Measurements from ENCODE around the gene ARFGAP1. TPM values are rescaled to one million over a fixed set of nuclear protein-coding genes. Genes with fewer than 3 reads are reported as not detected.

ARFGAP1 gene
- total and polyA plus RNA-seq, 3 experiments from 2014 or later: 22.7 to 77.5 (median 71.0) TPM

DNA sequence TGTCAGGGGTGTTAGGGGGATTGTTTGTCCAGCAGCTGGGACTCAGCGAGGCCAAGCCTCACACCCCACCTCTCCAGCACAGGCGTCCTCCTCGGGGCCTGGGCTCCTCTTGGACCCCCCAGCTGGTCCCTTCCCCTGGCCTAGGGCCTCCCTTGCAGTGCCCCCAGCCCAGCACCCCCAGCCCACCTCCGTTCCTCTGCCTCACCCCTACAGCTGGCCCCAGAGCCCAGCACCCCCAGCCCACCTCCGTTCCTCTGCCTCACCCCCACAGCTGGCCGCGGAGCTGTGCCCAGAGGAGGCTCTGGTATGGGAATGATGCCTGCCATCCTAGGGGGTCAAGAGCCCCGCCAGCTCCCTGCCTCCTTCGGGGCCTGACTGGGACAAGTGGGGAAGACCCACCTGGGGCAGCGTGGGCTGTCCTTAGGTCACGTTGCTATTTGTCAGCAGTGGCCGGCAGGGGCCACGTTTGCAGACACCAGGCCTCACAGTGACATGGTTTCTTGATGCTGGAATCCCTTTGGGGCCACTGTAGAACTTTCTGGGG lies 12.4 kb downstream of the ARFGAP1 start:
- H3K36me3 ChIP-seq (ENCODE audit: insufficient read depth, low read length): peaks cover 5% of the 10 kb centered on the region
- H3K4me3 Mint-ChIP-seq: peak overlapping the region in 4 of 7 donors; percentile 65 to 83 (median 78)
- CTCF ChIA-PET: interaction anchor here (2.1 kb wide), 1 partner anchor 13 kb away, joined by 6 read pairs; no protein-coding TSS in a partner anchor
- no peaks in the 10 kb centered on the region for H3K9me3 ChIP-seq (ENCODE audit: low read length)
- peaks cover 0 to 67% (median 2%) of the 10 kb centered on the region in 3 donors for H3K36me3 Mint-ChIP-seq
- peak overlapping the region in 1 of 8 donors; percentile 19 for H3K27ac Mint-ChIP-seq
- H3K27ac ChIP-seq (ENCODE audit: low read depth, low read length): no peak overlapping the region
- peaks cover 4 to 7% (median 7%) of the 10 kb centered on the region in 3 donors for H3K4me1 Mint-ChIP-seq
- no peak for DNase-seq
- POLR2A ChIA-PET: no interaction called here
- H3K27me3 ChIP-seq (ENCODE audit: insufficient read depth, low read length, poor library complexity, severe bottlenecking): no peaks in the 10 kb centered on the region
- H3K9me3 Mint-ChIP-seq: no peaks in the 10 kb centered on the region
- no peaks in the 10 kb centered on the region for H3K4me1 ChIP-seq (ENCODE audit: insufficient read depth, low read length)
- H3K27me3 Mint-ChIP-seq: no peaks in the 10 kb centered on the region
- no peak overlapping the region for H3K4me3 ChIP-seq (ENCODE audit: low read length)

GRCh38 chr20:63285636-63286615 lies 13.3 kb downstream of the ARFGAP1 start:
- Mint-ChIP-seq H3K4me3 (peak overlapping the region in 2 of 7 donors; percentile 26 to 32), H3K36me3 (peaks cover 0 to 58% (median 0%) of the 10 kb centered on the region in 3 donors), H3K27me3 (no peaks in the 10 kb centered on the region), H3K4me1 (peaks cover 4 to 7% (median 7%) of the 10 kb centered on the region in 3 donors), H3K27ac (peak overlapping the region in 1 of 8 donors; percentile 77), H3K9me3 (no peaks in the 10 kb centered on the region)
- Histone ChIP-seq H3K4me1 (ENCODE audit: insufficient read depth, low read length) (no peaks in the 10 kb centered on the region), H3K27ac (ENCODE audit: low read depth, low read length) (no peak overlapping the region), H3K9me3 (ENCODE audit: low read length) (no peaks in the 10 kb centered on the region), H3K4me3 (ENCODE audit: low read length) (no peak overlapping the region), H3K36me3 (ENCODE audit: insufficient read depth, low read length) (no peaks in the 10 kb centered on the region), H3K27me3 (ENCODE audit: insufficient read depth, low read length, poor library complexity, severe bottlenecking) (no peaks in the 10 kb centered on the region)
- ChIA-PET POLR2A (no interaction called here), CTCF (interaction anchor here (1.2 to 2.1 kb wide), 4 partner anchors 12 to 63 kb away, joined by 3 to 6 read pairs (median 4); partner anchors contain the start of gene ARFGAP1)
- no peak for DNase-seq

GRCh38 chr20:63286781-63287696 lies 14.4 kb downstream of the ARFGAP1 start:
- H3K36me3 ChIP-seq (ENCODE audit: insufficient read depth, low read length): no peaks in the 10 kb centered on the region
- H3K4me3 ChIP-seq (ENCODE audit: low read length): no peak overlapping the region
- no peaks in the 10 kb centered on the region for H3K9me3 ChIP-seq (ENCODE audit: low read length)
- no peak overlapping the region for H3K27ac Mint-ChIP-seq
- no peak overlapping the region for H3K27ac ChIP-seq (ENCODE audit: low read depth, low read length)
- H3K4me1 Mint-ChIP-seq: peaks cover 4 to 7% (median 7%) of the 10 kb centered on the region in 3 donors
- no peaks in the 10 kb centered on the region for H3K27me3 ChIP-seq (ENCODE audit: insufficient read depth, low read length, poor library complexity, severe bottlenecking)
- CTCF ChIA-PET: interaction anchor here (1.2 to 2.1 kb wide), 4 partner anchors 11 to 64 kb away, joined by 3 to 6 read pairs (median 4); partner anchors contain the start of gene ARFGAP1
- H3K27me3 Mint-ChIP-seq: no peaks in the 10 kb centered on the region
- peaks cover 0 to 53% (median 0%) of the 10 kb centered on the region in 3 donors for H3K36me3 Mint-ChIP-seq
- DNase-seq: no peak
- no peaks in the 10 kb centered on the region for H3K9me3 Mint-ChIP-seq
- no peaks in the 10 kb centered on the region for H3K4me1 ChIP-seq (ENCODE audit: insufficient read depth, low read length)
- POLR2A ChIA-PET: no interaction called here
- H3K4me3 Mint-ChIP-seq: no peak overlapping the region

- ChIA-PET CTCF (interaction anchor here (1.0 to 1.5 kb wide), 3 partner anchors 15 to 65 kb away, joined by 3 to 4 read pairs (median 3); partner anchors contain the start of gene ARFGAP1), POLR2A (interaction anchor here (1.0 kb wide), 1 partner anchor 15 kb away, joined by 3 read pairs; the partner anchor contains the start of gene ARFGAP1)
- H3K36me3 Mint-ChIP-seq: peaks cover 0 to 47% (median 0%) of the 10 kb centered on the region in 3 donors
Measured at GRCh38 chr20:63287697-63288580, 15.3 kb downstream of the ARFGAP1 start.

DNA sequence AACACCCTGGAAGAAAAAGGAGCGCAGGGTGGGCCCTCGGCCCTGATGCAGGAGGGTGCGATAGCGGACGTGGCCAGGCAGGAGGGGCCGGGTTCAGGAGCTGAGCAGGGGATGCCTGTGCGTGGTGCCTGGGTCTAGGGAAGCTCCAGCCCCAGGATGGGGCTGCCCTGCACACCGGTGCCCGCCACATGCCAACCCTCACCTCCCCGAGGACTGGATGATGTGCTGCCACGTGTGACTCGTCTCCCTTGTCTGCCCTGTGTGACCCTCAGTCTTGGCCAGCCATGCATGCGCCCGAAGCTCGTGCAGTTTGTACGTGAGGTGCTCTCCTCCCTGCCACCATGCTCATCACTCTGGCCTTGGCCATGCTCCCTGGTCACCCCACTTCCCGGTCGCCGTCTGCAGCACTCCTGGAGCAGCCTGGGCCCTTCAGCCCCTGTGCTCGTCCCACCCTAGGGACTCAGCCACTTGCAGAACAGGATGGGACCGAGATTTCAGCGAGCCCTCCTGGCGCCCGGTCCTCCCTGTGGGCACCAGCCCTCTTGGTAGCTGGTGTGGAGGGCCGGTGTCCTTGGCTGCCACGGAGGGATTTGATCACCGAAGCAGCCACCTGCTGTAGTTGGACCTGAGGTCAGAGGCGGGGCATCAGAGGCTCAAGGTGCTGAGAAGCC lies 16.1 kb downstream of the ARFGAP1 start:
- ChIA-PET CTCF (interaction anchor here (1.0 kb wide), 1 partner anchor 64 kb away, joined by 3 read pairs; no protein-coding TSS in a partner anchor), POLR2A (interaction anchor here (1.0 kb wide), 1 partner anchor 16 kb away, joined by 3 read pairs; the partner anchor contains the start of gene ARFGAP1)
- H3K4me3 ChIP-seq (ENCODE audit: low read length): no peak overlapping the region
- H3K36me3 ChIP-seq (ENCODE audit: insufficient read depth, low read length): no peaks in the 10 kb centered on the region
- H3K27me3 Mint-ChIP-seq: no peaks in the 10 kb centered on the region
- H3K9me3 Mint-ChIP-seq: no peaks in the 10 kb centered on the region
- no peak for DNase-seq
- peaks cover 3 to 5% (median 5%) of the 10 kb centered on the region in 3 donors for H3K4me1 Mint-ChIP-seq
- H3K27me3 ChIP-seq (ENCODE audit: insufficient read depth, low read length, poor library complexity, severe bottlenecking): no peaks in the 10 kb centered on the region
- no peaks in the 10 kb centered on the region for H3K4me1 ChIP-seq (ENCODE audit: insufficient read depth, low read length)
- H3K27ac Mint-ChIP-seq: peak overlapping the region in 1 of 8 donors; percentile 78
- peaks cover 0 to 39% (median 0%) of the 10 kb centered on the region in 3 donors for H3K36me3 Mint-ChIP-seq
- H3K9me3 ChIP-seq (ENCODE audit: low read length): no peaks in the 10 kb centered on the region
- no peak overlapping the region for H3K4me3 Mint-ChIP-seq
- H3K27ac ChIP-seq (ENCODE audit: low read depth, low read length): no peak overlapping the region

More at GRCh38 chr20:63287697-63288580, 15.3 kb downstream of the ARFGAP1 start:
- no peaks in the 10 kb centered on the region for H3K9me3 Mint-ChIP-seq
- Histone ChIP-seq H3K4me3 (ENCODE audit: low read length) (no peak overlapping the region), H3K36me3 (ENCODE audit: insufficient read depth, low read length) (no peaks in the 10 kb centered on the region), H3K4me1 (ENCODE audit: insufficient read depth, low read length) (no peaks in the 10 kb centered on the region), H3K9me3 (ENCODE audit: low read length) (no peaks in the 10 kb centered on the region), H3K27ac (ENCODE audit: low read depth, low read length) (no peak overlapping the region), H3K27me3 (ENCODE audit: insufficient read depth, low read length, poor library complexity, severe bottlenecking) (no peaks in the 10 kb centered on the region)
- H3K27ac Mint-ChIP-seq: no peak overlapping the region
- H3K4me3 Mint-ChIP-seq: peak overlapping the region in 1 of 7 donors; percentile 23
- DNase-seq: no peak
- H3K27me3 Mint-ChIP-seq: no peaks in the 10 kb centered on the region
- H3K4me1 Mint-ChIP-seq: peaks cover 4 to 7% (median 7%) of the 10 kb centered on the region in 3 donors

GRCh38 chr20:63289311-63290135 lies 16.9 kb downstream of the ARFGAP1 start:
- H3K27ac ChIP-seq (ENCODE audit: low read depth, low read length): no peak overlapping the region
- H3K4me3 ChIP-seq (ENCODE audit: low read length): no peak overlapping the region
- H3K27me3 Mint-ChIP-seq: no peaks in the 10 kb centered on the region
- H3K4me1 Mint-ChIP-seq: no peaks in the 10 kb centered on the region
- POLR2A ChIA-PET: interaction anchor here (1.0 kb wide), 1 partner anchor 17 kb away, joined by 3 read pairs; the partner anchor contains the start of gene ARFGAP1
- peaks cover 0 to 35% (median 0%) of the 10 kb centered on the region in 3 donors for H3K36me3 Mint-ChIP-seq
- H3K4me3 Mint-ChIP-seq: peak overlapping the region in 1 of 7 donors; percentile 61
- peak overlapping the region in 1 of 8 donors; percentile 50 for H3K27ac Mint-ChIP-seq
- DNase-seq: no peak
- CTCF ChIA-PET: no interaction called here
- no peaks in the 10 kb centered on the region for H3K27me3 ChIP-seq (ENCODE audit: insufficient read depth, low read length, poor library complexity, severe bottlenecking)
- H3K9me3 Mint-ChIP-seq: no peaks in the 10 kb centered on the region
- H3K9me3 ChIP-seq (ENCODE audit: low read length): no peaks in the 10 kb centered on the region
- H3K36me3 ChIP-seq (ENCODE audit: insufficient read depth, low read length): no peaks in the 10 kb centered on the region
- H3K4me1 ChIP-seq (ENCODE audit: insufficient read depth, low read length): no peaks in the 10 kb centered on the region
